ENCODE results near the gene CD68. TPM values are rescaled to one million over a fixed set of nuclear protein-coding genes. Genes with fewer than 3 reads are reported as not detected.

CD68 gene
- total RNA-seq, 2 donors from 2014 or later: 4.3 to 14.8 TPM

GRCh38 chr17:7583253-7584109 is 4.0 kb downstream of the CD68 start, which contains the start of gene MPDU1:
TSS of gene MPDU1 (plus strand) at chr17:7583852. CDS start at chr17:7583863, 11 bp downstream.
- Histone ChIP-seq H3K27me3 (no peaks in the 10 kb centered on the region), H3K4me3 (peak within 1 kb of the TSS; percentile 17 to 71), H3K4me1 (peaks cover 49% of the 10 kb centered on the region), H3K27ac (peak within 1 kb of the TSS; percentile 84 to 96 (median 94)), H3K36me3 (replicated peaks in 1 of 2; ENCODE audit: insufficient read depth in 1 of 2, low read depth in 2 of 2) (peaks cover 0 to 5% of the 10 kb centered on the region in 2 donors), H3K9me3 (no peaks in the 10 kb centered on the region)
- DNase-seq: peak; percentile 96 to 97 (median 96)
- ATAC-seq: peak; percentile 93
- intact Hi-C loops (cut with DNase I): no loop called here
- TF ChIP-seq CTCF (IDR thresholded peaks at IDR 0.05) (peak in 2 of 7 experiments; percentile 9 to 23), POLR2A (IDR thresholded peaks at IDR 0.05) (peak; percentile 65 to 93 (median 89))
- WGBS, 2 donors: 14 to 20% methylated on average over 47 to 69 of the region's 69 CpGs

GRCh38 chr17:7586673-7587419 is 7.4 kb downstream of the CD68 start:
- 61 to 70% methylated on average over 5 to 9 of the region's 9 CpGs for WGBS, 2 donors
- Histone ChIP-seq H3K4me3 (no peak overlapping the region), H3K9me3 (no peaks in the 10 kb centered on the region), H3K27ac (no peak overlapping the region), H3K4me1 (peaks cover 43% of the 10 kb centered on the region), H3K27me3 (no peaks in the 10 kb centered on the region), H3K36me3 (replicated peaks in 1 of 2; ENCODE audit: insufficient read depth in 1 of 2, low read depth in 2 of 2) (peaks cover 5% of the 10 kb centered on the region in 2 donors)
- ATAC-seq: no peak
- peak in 2 of 4 donors; percentile 46 to 49 for DNase-seq
- intact Hi-C loops (cut with DNase I): no loop called here
- TF ChIP-seq CTCF (IDR thresholded peaks at IDR 0.05) (peak in 5 of 7 experiments; percentile 11 to 39 (median 26)), POLR2A (IDR thresholded peaks at IDR 0.05) (no peak)

GRCh38 chr17:7587420-7588151 is 8.1 kb downstream of the CD68 start:
- ATAC-seq: no peak
- Histone ChIP-seq H3K4me1 (peaks cover 37% of the 10 kb centered on the region), H3K27ac (no peak overlapping the region), H3K9me3 (no peaks in the 10 kb centered on the region), H3K27me3 (no peaks in the 10 kb centered on the region), H3K36me3 (replicated peaks in 1 of 2; ENCODE audit: insufficient read depth in 1 of 2, low read depth in 2 of 2) (peaks cover 11 to 12% of the 10 kb centered on the region in 2 donors), H3K4me3 (no peak overlapping the region)
- no peak for DNase-seq
- WGBS, 2 donors: 73 to 79% methylated on average over 10 to 12 of the region's 12 CpGs
- intact Hi-C loops (cut with DNase I): no loop called here
- no peak for TF ChIP-seq POLR2A (IDR thresholded peaks at IDR 0.05)
- no peak for TF ChIP-seq CTCF (IDR thresholded peaks at IDR 0.05)

- WGBS, 2 donors: 79 to 94% methylated on average over 15 to 26 of the region's 30 CpGs
- Histone ChIP-seq H3K36me3 (replicated peaks in 1 of 2; ENCODE audit: insufficient read depth in 1 of 2, low read depth in 2 of 2) (peaks cover 20 to 21% of the 10 kb centered on the region in 2 donors), H3K27me3 (no peaks in the 10 kb centered on the region), H3K9me3 (no peaks in the 10 kb centered on the region), H3K4me3 (no peak overlapping the region), H3K4me1 (peaks cover 28% of the 10 kb centered on the region), H3K27ac (peak overlapping the region in 1 of 4 donors; percentile 27)
- no peak for ATAC-seq
- no peak for DNase-seq
- TF ChIP-seq POLR2A (IDR thresholded peaks at IDR 0.05) (no peak), CTCF (IDR thresholded peaks at IDR 0.05) (no peak)
- intact Hi-C loops (cut with DNase I): no loop called here
Measured at GRCh38 chr17:7588553-7589203, 9.2 kb downstream of the CD68 start.
